ENCODE data around the gene PFKFB2. TPM values are rescaled to one million over a fixed set of nuclear protein-coding genes. Genes with fewer than 3 reads are reported as not detected.

The PFKFB2 gene
- total and polyA plus RNA-seq, 2 donors (not counting 1 experiment from before 2014, with no cell fraction given) = 6.5 to 18.2 TPM

- ChIA-PET POLR2A (no interaction called here), CTCF (interaction anchor here (1.0 to 13.0 kb wide), 5 partner anchors 11 to 411 kb away, joined by 3 to 209 read pairs (median 8); no protein-coding TSS in a partner anchor)
- intact Hi-C loops (cut with micrococcal nuclease) = no loop called here
- Histone ChIP-seq H2AFZ (ENCODE audit: insufficient read depth, low read depth, low read length, poor library complexity, severe bottlenecking) (peak overlapping the region; percentile 75), H3K4me1 (ENCODE audit: control insufficient read depth in 2 of 2, insufficient read depth in 2 of 2, low read length in 2 of 2) (peaks cover 11 to 13% of the 10 kb centered on the region in 2 donors), H4K20me1 (ENCODE audit: control insufficient read depth, insufficient read depth, low read length, poor library complexity, severe bottlenecking) (no peaks in the 10 kb centered on the region), H3K79me2 (ENCODE audit: control insufficient read depth, insufficient read depth, low read length) (no peaks in the 10 kb centered on the region), H3K4me3 (ENCODE audit: control extremely low read depth in 1 of 5, extremely low read depth in 1 of 5, insufficient read depth in 1 of 5, low read depth in 2 of 5, low read length in 4 of 5) (peak overlapping the region; percentile 11 to 58 (median 37)), H3K4me2 (replicated peaks; ENCODE audit: low read depth, low read length, poor library complexity, severe bottlenecking) (peak overlapping the region; percentile 65), H3K36me3 (replicated peaks in 1 of 2; ENCODE audit: control extremely low read depth in 1 of 2, control insufficient read depth in 1 of 2, extremely low read depth in 1 of 2, insufficient read depth in 2 of 2, low read length in 1 of 2) (no peaks in the 10 kb centered on the region), H3K9me3 (ENCODE audit: control extremely low read depth in 1 of 3, control insufficient read depth in 2 of 3, insufficient read depth in 1 of 3, low read length in 2 of 3) (no peaks in the 10 kb centered on the region), H3K9ac (ENCODE audit: low read length) (peak overlapping the region; percentile 61), H3K27me3 (replicated peaks in 1 of 4; ENCODE audit: control extremely low read depth in 1 of 4, control insufficient read depth in 3 of 4, insufficient read depth in 4 of 4, low read length in 3 of 4) (no peaks in the 10 kb centered on the region), H3K27ac (ENCODE audit: low read length in 2 of 2) (peak overlapping the region in 1 of 2 donors; percentile 50)
- H3K4me1 Mint-ChIP-seq = peaks cover 10% of the 10 kb centered on the region
- peak overlapping the region; percentile 86 for H3K4me3 Mint-ChIP-seq
- no peaks in the 10 kb centered on the region for H3K9me3 Mint-ChIP-seq (ENCODE audit: insufficient read depth)
- 98% methylated on average over 15 of the region's 17 CpGs for WGBS (ENCODE audit: insufficient coverage)
- no peaks in the 10 kb centered on the region for H3K27me3 Mint-ChIP-seq
- no peak for TF ChIP-seq CTCF (IDR thresholded peaks at IDR 0.05)
- no peak for TF ChIP-seq EZH2 (IDR thresholded peaks at IDR 0.05; ENCODE audit: borderline replicate concordance, insufficient read depth, low read depth, low read length, poor library complexity, severe bottlenecking)
- ATAC-seq (ENCODE audit: low read depth) = no peak
- DNase-seq = no peak
- peak overlapping the region; percentile 60 for H3K27ac Mint-ChIP-seq
These were observed 36.7 kb downstream of the PFKFB2 start for GRCh38 chr1:207089627-207090355.

- no peak for ATAC-seq (ENCODE audit: low read depth)
- Histone ChIP-seq H3K27me3 (replicated peaks in 1 of 4; ENCODE audit: control extremely low read depth in 1 of 4, control insufficient read depth in 3 of 4, insufficient read depth in 4 of 4, low read length in 3 of 4) (no peaks in the 10 kb centered on the region), H3K79me2 (ENCODE audit: control insufficient read depth, insufficient read depth, low read length) (no peaks in the 10 kb centered on the region), H3K9ac (ENCODE audit: low read length) (no peak overlapping the region), H4K20me1 (ENCODE audit: control insufficient read depth, insufficient read depth, low read length, poor library complexity, severe bottlenecking) (no peaks in the 10 kb centered on the region), H3K4me3 (ENCODE audit: control extremely low read depth in 1 of 5, extremely low read depth in 1 of 5, insufficient read depth in 1 of 5, low read depth in 2 of 5, low read length in 4 of 5) (no peak overlapping the region), H3K36me3 (replicated peaks in 1 of 2; ENCODE audit: control extremely low read depth in 1 of 2, control insufficient read depth in 1 of 2, extremely low read depth in 1 of 2, insufficient read depth in 2 of 2, low read length in 1 of 2) (no peaks in the 10 kb centered on the region), H3K27ac (ENCODE audit: low read length in 2 of 2) (no peak overlapping the region), H3K4me2 (replicated peaks; ENCODE audit: low read depth, low read length, poor library complexity, severe bottlenecking) (no peak overlapping the region), H3K9me3 (ENCODE audit: control extremely low read depth in 1 of 3, control insufficient read depth in 2 of 3, insufficient read depth in 1 of 3, low read length in 2 of 3) (no peaks in the 10 kb centered on the region), H3K4me1 (ENCODE audit: control insufficient read depth in 2 of 2, insufficient read depth in 2 of 2, low read length in 2 of 2) (peaks cover 10 to 11% of the 10 kb centered on the region in 2 donors), H2AFZ (ENCODE audit: insufficient read depth, low read depth, low read length, poor library complexity, severe bottlenecking) (no peak overlapping the region)
- 100% methylated on average over 1 of the region's 4 CpGs for WGBS (ENCODE audit: insufficient coverage)
- Mint-ChIP-seq H3K27me3 (no peaks in the 10 kb centered on the region), H3K9me3 (ENCODE audit: insufficient read depth) (no peaks in the 10 kb centered on the region), H3K4me3 (no peak overlapping the region), H3K4me1 (peaks cover 6% of the 10 kb centered on the region), H3K27ac (no peak overlapping the region)
- intact Hi-C loops (cut with micrococcal nuclease) = no loop called here
- no peak for TF ChIP-seq EZH2 (IDR thresholded peaks at IDR 0.05; ENCODE audit: borderline replicate concordance, insufficient read depth, low read depth, low read length, poor library complexity, severe bottlenecking)
- no peak for TF ChIP-seq CTCF (IDR thresholded peaks at IDR 0.05)
- CTCF ChIA-PET = interaction anchor here (1.3 to 1.5 kb wide), 2 partner anchors 13 to 314 kb away, joined by 3 to 6 read pairs; no protein-coding TSS in a partner anchor
- POLR2A ChIA-PET = no interaction called here
- DNase-seq = no peak
These were observed 38.3 kb downstream of the PFKFB2 start for GRCh38 chr1:207091200-207091908.

All from B cell (primary cell).